Cardiac fibroblast (primary cell): ENCODE results near the gene TSTD1.
A peak's percentile ranks its signal among the peaks of the same experiment; 100 is the strongest.

ENCODE experiments used
- DNase-seq, 2 donors: peaks; one replicate each; pipeline versions ENCODE4 v3.0.0 to v3.0.0-alpha.2; 2010; ENCODE audit warnings: low read depth in 2 of 2
- H3K4me3 ChIP-seq, 2 donors: replicated peaks in 1 of 2; 1 replicate in 1 of 2; 2 replicates in 1 of 2; pipeline ENCODE4 v1.5.1; 2011; ENCODE audit warnings: low read depth in 2 of 2, low read length in 2 of 2, mild to moderate bottlenecking in 2 of 2, moderate library complexity in 1 of 2
- TF ChIP-seq, protein P1 (sequence below): IDR thresholded peaks from one replicate; pipeline ENCODE4 v1.5.1; 2011; ENCODE audit warnings: low read depth, mild to moderate bottlenecking, low read length, inconsistent platforms

TSTD1 gene

DNA sequence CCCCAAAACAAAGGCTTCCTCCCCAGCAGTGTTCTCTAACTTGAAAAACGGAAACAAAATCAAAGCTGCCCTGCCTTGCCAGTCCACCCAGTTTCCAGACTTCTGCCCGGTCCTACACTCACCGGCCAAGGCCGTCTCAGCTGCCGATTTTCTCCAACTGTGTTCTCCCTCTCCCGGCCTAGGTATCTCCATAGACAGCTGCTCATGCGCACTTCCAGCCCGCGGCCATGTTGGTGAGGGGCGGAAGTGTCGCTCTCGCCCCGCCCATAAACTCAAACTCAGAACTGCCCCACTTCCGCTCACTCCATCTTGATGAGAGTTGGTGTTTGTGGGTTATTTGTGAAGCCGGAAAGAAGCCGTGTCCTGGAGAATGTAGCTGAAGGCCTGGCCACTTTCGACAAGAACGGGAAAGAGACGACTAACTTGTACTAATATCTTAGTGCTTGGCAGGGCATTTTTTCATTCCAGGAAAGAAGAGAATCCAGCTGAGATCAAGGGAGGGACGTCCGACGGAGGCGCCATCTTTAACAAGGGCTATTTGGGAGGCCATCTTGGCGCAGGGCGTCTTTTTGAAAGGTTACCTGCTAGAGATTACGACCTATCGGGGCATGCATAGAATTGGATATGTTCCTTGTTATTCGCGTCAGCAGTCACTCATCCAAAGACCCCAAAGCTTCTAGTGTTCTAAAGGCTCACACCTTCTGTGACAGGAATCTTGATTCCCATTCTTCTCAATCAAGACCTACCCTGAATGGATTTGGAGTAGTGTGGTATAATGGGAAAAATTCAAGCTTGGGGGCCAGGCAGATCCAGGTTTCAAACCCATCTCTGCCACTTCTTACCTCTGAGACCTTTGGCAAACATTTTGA lies 7.2 kb upstream of the TSTD1 start, which contains the start of gene USF1:
Gene USF1, minus strand, starts transcription at position 242 of the 869 bp plus-strand sequence. CDS start 2,702 bp downstream, outside the sequence.
- peak; percentile 97 for DNase-seq
- TF ChIP-seq, protein P1, sequence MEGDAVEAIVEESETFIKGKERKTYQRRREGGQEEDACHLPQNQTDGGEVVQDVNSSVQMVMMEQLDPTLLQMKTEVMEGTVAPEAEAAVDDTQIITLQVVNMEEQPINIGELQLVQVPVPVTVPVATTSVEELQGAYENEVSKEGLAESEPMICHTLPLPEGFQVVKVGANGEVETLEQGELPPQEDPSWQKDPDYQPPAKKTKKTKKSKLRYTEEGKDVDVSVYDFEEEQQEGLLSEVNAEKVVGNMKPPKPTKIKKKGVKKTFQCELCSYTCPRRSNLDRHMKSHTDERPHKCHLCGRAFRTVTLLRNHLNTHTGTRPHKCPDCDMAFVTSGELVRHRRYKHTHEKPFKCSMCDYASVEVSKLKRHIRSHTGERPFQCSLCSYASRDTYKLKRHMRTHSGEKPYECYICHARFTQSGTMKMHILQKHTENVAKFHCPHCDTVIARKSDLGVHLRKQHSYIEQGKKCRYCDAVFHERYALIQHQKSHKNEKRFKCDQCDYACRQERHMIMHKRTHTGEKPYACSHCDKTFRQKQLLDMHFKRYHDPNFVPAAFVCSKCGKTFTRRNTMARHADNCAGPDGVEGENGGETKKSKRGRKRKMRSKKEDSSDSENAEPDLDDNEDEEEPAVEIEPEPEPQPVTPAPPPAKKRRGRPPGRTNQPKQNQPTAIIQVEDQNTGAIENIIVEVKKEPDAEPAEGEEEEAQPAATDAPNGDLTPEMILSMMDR: no peak
- H3K4me3 ChIP-seq: peak within 1 kb of the TSS; percentile 67 to 83

DNA sequence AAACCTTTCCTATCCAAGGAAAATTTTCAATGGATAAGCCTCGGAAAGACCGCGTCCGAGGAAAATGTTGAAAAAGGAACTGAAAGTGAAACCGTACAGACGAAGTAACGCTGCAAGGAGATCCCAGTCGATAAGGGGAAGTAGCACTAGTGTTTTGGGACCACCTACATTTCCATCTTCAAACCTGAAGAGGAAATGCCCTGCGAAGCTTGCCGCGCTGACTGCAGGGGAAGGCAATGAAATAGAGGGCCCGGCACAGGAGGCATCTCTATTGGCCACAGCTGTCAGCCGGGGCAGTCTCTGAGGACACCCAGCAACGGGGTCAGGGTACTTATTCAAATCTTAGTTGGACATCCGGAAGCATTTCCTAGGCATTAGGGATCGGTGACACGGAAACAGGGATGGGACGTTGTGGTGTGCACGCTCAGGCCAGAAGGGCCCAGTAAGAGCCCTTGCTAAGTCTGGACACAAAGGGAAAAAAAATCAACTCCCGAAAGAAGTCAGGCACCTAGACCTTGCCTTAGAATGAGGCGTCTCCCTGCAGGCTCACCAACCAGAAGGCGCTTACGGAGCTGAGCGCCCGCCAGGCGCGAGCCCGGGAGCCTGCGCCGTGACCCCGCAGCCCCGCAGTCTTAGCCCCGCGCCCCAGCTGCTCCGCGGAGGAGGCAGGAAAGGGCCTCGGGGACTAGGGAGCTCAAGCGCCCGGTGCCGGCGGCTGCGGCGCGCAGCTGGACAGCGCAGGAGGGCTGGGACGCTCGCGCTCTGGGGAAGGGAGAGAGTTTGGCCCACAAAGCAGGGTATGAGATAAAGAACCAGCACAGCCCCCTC lies 6.4 kb upstream of the TSTD1 start:
- TF ChIP-seq, protein P1: no peak
- peak; percentile 64 to 74 for DNase-seq
- peak overlapping the region; percentile 67 to 83 for H3K4me3 ChIP-seq

DNA sequence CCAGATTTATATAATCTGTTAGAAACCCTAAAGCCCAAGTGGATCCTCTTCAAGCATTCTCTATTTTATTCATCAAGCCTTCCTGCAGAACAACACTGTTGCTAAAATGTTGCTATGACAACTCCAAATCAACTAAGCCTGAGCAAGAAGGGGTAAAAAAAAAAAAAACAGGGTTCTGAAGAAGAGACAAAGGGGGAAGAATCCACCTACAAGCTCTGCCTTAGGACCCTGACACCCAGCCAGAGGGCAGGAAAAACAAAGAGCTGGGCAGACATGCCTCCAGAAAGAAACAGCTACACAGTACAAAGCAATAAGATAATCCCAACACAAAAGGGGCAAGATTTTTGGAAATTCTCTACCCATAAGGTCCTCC lies 5.8 kb upstream of the TSTD1 start:
- peak overlapping the region; percentile 67 to 83 for H3K4me3 ChIP-seq
- peak; percentile 34 to 51 for DNase-seq
- TF ChIP-seq, protein P1: no peak

DNA sequence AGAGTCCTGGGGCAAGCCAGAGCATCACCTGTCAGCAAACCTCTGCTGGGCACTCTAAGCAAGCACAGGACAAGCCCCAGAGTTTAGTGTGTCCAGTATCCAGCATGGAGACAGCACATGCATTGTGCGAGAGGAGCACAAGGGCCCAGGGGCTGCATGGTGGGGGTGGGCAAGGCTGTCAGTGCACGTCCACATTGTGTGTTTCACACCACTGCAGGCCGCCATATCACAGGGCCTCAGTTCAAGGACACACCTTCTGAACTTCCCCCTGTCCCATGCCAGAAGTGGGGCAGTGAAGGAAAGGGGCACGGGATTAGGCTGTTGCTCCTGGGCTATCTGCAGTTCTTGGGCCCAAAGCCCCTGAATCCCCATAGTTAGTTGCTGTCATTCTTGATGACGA lies 782 bp upstream of the TSTD1 start:
- no peak overlapping the region for H3K4me3 ChIP-seq
- TF ChIP-seq, protein P1: no peak
- DNase-seq: no peak

DNA sequence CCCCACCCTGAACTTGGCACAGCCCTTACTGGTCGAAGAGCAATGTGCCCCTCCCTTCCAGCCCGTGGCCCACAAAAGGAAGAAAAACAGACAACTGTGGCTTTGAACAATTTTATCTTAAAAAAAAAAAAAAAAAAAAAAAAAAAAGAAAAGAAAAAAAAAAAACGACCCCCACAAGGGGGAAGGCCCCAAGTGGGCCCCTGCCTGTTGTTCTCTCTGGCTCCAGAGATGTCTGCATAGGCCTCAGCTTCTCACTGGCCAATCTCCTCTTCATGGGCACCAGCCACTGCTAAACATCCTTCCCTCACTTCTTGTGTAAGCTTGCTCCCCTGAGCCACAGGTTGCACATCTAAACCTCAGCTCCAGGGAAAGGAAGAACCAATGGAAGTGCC lies 386 bp upstream of the TSTD1 start:
- TF ChIP-seq, protein P1: no peak
- DNase-seq: no peak
- peak overlapping the region in 1 of 2 donors; percentile 51 for H3K4me3 ChIP-seq

DNA sequence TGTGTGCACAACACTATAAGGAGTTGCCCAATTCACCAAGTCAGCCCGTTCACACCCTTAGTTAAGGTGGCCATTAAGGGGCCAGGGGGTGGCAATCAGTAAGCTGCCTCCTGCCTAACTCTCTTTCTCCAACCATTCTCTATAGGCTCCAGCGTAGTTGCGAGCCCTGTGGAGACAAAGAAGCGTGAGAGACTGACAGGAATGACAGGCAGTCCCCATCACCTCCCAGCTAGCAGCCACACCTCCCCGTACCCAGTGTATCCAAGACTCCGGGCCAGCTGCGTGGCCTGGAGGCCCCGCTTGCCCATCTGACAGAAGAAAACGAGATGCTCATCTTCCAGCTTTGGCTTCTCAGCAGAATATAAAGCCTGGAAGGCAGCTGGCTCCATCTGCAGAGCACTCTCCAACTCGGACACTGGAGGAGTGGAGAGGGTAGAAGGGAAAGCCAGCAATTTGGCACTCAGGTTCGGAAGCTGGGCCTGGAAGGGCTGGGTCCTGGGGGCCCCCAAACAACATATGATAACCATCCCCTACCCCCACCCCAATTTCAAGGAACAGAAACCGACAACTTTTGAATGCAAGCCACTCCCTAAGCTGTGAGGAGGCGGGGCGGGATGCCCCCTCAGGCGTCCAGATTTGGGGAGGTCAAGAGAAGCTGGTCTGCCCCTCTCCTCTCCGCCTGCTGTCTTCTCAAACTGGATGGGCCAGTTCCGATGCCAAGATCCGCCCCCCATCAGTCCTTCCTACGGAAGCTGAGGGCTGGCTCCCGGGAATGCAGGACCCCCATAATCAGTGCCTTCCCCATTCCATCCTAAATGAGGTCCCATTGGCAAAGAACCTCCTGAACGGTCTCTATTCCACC lies 872 bp downstream of the TSTD1 start:
- no peak for DNase-seq
- H3K4me3 ChIP-seq: peak overlapping the region; percentile 51 to 54
- TF ChIP-seq, protein P1: no peak
